Adrenal gland (tissue), 12 donors: ENCODE results near the gene RNF144B. TPM values are rescaled to one million over a fixed set of nuclear protein-coding genes. Genes with fewer than 3 reads are reported as not detected.
A peak's percentile ranks its signal among the peaks of the same experiment; 100 is the strongest.

Experiments used
- DNase-seq, 7 donors: peaks; one replicate each; pipeline ENCODE4 v3.0.0-alpha.2; 2019 to 2020
- H3K27ac ChIP-seq, 5 donors: fragments of 200-600 bp; sonication (generic) in 4 of 5; 1 replicate in 3 of 5; 2 replicates in 2 of 5; pipeline versions ENCODE4 v1.5.1 to v1.8.0; 2016 to 2020; ENCODE audit warnings: mild to moderate bottlenecking in 1 of 5
- H3K27me3 ChIP-seq: fragments of 200-600 bp; 2 replicates; pipeline ENCODE4 v1.8.0; 2021
- H3K36me3 ChIP-seq, 2 donors: fragments of 200-600 bp; replicated peaks in 1 of 2; 1 replicate in 1 of 2; 2 replicates in 1 of 2; pipeline versions ENCODE4 v1.5.1 to v1.8.0; 2018 to 2022
- H3K4me1 ChIP-seq, 2 donors: fragments of 200-600 bp; replicated peaks in 1 of 2; 1 replicate in 1 of 2; 2 replicates in 1 of 2; pipeline versions ENCODE4 v1.5.1 to v1.8.0; 2018 to 2021
- H3K4me3 ChIP-seq, 4 donors: fragments of 200-600 bp; sonication (generic) in 3 of 4; one replicate each; pipeline ENCODE4 v1.5.1; 2016 to 2018
- H3K9me3 ChIP-seq, 3 donors: fragments of 200-600 bp; sonication (generic) in 1 of 3; replicated peaks in 1 of 3; 1 replicate in 2 of 3; 2 replicates in 1 of 3; pipeline versions ENCODE4 v1.5.1 to v1.8.0; 2016 to 2021
- POLR2A ChIP-seq, 2 donors: fragments of 450-650 bp; IDR thresholded peaks; one replicate each; pipeline ENCODE4 v1.6.1; 2017; ENCODE audit warnings: antibody characterized with exemption in 2 of 2, mild to moderate bottlenecking in 2 of 2, moderate library complexity in 1 of 2
- WGBS, 4 donors: extraction: QIAGEN DNeasy Blood & Tissue Kit in 2 of 4; methylation state at CpG; one replicate each; pipeline versions ENCODE4 v1.1.5 to v1.1.7; 2013 to 2017; 5-methylcytosine and 5-hydroxymethylcytosine counted together
- intact Hi-C, 2 donors: fragments of 100-400 bp; cut with DNase I; formaldehyde crosslinking; loops; one replicate each; pipeline versions ENCODE4 v1.14.1 to v1.15.0; 2022 to 2023
- polyA plus RNA-seq, 3 donors: library from polyadenylated mRNA; stranded (reverse); fragments of 200-250 nt in 2 of 3; fragments of 350-450 nt in 1 of 3; fragmentation: Illumina TruSeq in 1 of 3; extraction: RNeasy Lipid Tissue Mini Kit (QIAGEN cat#74804) in 1 of 3; gene quantifications; one replicate each; pipeline ENCODE4 v1.2.3, GENCODE V29; 2013 to 2014
- total RNA-seq, 9 donors: library from RNA; depleted of rRNA in 4 of 9; stranded (reverse); fragments of >200 nt in 4 of 9; fragments of 120-200 nt in 1 of 9; fragmentation: NEBNext Ultra II Directional in 1 of 9; extraction: Animal tissue kit (Norgen Biotek cat#: 25700) in 1 of 9; gene quantifications; one replicate each; pipeline versions ENCODE4 v1.1.0 to v1.2.4, GENCODE V29; 2013 to 2023
- TF ChIP-seq, protein P1 (sequence below), 6 experiments: fragments of 450-650 bp in 4 of 6; fragments of 200-600 bp in 2 of 6; sonication (generic) in 1 of 6; IDR thresholded peaks; 1 replicate in 5 of 6; 2 replicates in 1 of 6; pipeline versions ENCODE4 v1.5.1 to v1.8.0; 2016 to 2021; ENCODE audit warnings: antibody characterized with exemption in 6 of 6, mild to moderate bottlenecking in 2 of 6, moderate library complexity in 1 of 6
- donor health status: healthy with polysubstance abuse.
- donor health status: Bipolar disorder and iron deficiency.
- donor health status: DM: yes; HTN: yes; CAD: no.
- donor health status: DM: no; HTN: no; CAD: no.
- donor health status: DM: no; HTN: no; CAD: no.
- donor health status: DM: yes; HTN: yes; CAD: no.

The RNF144B gene
- total and polyA plus RNA-seq, 12 donors, result 1.9 to 11.0 (median 7.4) TPM

DNA sequence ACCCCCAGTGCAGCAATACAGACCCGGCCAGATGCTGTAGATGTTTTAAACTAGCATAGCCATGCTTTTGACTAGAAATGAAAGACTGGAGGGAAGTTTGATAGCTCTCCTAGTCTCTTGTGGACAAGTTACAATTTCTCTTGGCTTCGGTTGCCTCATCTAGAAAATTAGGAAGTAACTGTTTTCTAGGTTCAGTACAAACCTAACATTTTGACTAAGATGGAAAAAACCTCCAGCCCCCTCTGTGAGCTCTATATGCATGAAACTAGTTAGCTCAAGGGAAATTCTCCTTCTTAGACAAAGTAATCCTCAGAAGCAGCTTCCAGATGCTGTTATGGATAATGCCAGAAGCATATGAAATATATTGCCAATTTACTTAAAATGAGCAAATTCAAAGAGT lies 86.6 kb downstream of the RNF144B start:
- H3K27ac ChIP-seq, result no peak overlapping the region
- 46 to 70% (median 58%) methylated on average over 2 of the region's 2 CpGs for WGBS, 4 donors
- H3K4me1 ChIP-seq, result peaks cover 0 to 8% of the 10 kb centered on the region in 2 donors
- DNase-seq, result no peak
- H3K27me3 ChIP-seq, result no peaks in the 10 kb centered on the region
- no peak for TF ChIP-seq POLR2A (IDR thresholded peaks at IDR 0.05)
- TF ChIP-seq, protein P1, sequence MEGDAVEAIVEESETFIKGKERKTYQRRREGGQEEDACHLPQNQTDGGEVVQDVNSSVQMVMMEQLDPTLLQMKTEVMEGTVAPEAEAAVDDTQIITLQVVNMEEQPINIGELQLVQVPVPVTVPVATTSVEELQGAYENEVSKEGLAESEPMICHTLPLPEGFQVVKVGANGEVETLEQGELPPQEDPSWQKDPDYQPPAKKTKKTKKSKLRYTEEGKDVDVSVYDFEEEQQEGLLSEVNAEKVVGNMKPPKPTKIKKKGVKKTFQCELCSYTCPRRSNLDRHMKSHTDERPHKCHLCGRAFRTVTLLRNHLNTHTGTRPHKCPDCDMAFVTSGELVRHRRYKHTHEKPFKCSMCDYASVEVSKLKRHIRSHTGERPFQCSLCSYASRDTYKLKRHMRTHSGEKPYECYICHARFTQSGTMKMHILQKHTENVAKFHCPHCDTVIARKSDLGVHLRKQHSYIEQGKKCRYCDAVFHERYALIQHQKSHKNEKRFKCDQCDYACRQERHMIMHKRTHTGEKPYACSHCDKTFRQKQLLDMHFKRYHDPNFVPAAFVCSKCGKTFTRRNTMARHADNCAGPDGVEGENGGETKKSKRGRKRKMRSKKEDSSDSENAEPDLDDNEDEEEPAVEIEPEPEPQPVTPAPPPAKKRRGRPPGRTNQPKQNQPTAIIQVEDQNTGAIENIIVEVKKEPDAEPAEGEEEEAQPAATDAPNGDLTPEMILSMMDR (IDR thresholded peaks at IDR 0.05), result no peak
- no peaks in the 10 kb centered on the region for H3K9me3 ChIP-seq
- intact Hi-C loops, result no loop called here
- no peak overlapping the region for H3K4me3 ChIP-seq
- H3K36me3 ChIP-seq, result no peaks in the 10 kb centered on the region

DNA sequence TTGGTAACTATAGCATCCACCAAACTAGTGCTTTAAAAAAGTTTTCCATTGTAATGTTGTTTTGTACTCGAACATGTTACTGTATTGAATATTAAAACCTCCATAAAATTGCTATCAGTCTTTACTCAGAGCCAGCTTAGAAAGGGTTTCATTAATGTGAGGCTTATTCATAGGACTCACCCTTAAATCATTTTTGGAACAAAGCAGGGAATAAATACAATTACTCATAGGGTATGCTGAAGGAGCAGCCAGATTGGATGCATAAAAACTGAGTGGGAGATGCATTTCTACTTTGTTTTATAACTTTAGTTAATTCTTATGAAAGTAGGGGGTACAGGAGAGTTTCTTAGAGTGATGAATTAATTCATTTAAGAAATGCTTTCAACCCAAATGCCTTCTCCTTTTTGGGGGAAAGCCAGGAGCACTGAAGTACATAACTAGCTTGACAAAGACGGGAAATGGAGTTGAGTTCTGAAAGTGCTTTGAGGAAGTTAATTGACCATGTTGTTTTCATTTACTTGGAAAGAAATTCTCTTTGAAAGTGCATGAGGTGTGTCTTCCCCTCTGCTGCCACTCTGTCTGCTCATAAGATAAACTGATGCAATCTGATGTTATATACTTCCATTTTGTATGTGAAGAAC lies 90.3 kb downstream of the RNF144B start:
- WGBS, 4 donors, result 47 to 61% (median 52%) methylated on average over 2 of the region's 2 CpGs
- Histone ChIP-seq H3K27me3 (no peaks in the 10 kb centered on the region), H3K27ac (peak overlapping the region in 2 of 5 donors; percentile 5 to 59), H3K4me3 (no peak overlapping the region), H3K9me3 (no peaks in the 10 kb centered on the region), H3K36me3 (no peaks in the 10 kb centered on the region), H3K4me1 (peaks cover 0 to 8% of the 10 kb centered on the region in 2 donors)
- DNase-seq, result peak in 1 of 7 donors; percentile 8
- intact Hi-C loops, result no loop called here
- TF ChIP-seq, protein P1 (IDR thresholded peaks at IDR 0.05), result no peak
- TF ChIP-seq POLR2A (IDR thresholded peaks at IDR 0.05), result no peak

DNA sequence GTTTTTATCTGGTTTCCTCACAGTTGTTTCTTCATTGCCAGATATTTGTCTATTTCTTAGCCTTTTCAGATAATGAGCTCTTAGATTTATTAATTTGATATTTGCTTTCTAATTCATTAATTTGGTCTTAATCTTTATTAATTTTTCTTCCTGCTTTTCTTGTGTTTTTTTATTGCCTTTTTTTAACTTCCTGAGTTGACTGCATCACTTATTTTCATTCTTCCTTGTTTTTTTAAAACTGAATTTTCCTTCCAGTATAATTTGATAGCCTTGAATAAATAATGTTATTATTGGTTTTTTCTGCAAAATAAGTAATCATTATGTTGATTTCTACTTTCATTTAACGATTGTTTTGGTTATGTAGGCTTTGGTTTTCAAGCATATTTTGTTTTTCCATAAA lies 91.5 kb downstream of the RNF144B start:
- WGBS, 4 donors, result 53 to 69% (median 60%) methylated on average over 1 of the region's 1 CpG
- intact Hi-C loops, result no loop called here
- TF ChIP-seq POLR2A (IDR thresholded peaks at IDR 0.05), result no peak
- TF ChIP-seq, protein P1 (IDR thresholded peaks at IDR 0.05), result no peak
- H3K27me3 ChIP-seq, result no peaks in the 10 kb centered on the region
- no peaks in the 10 kb centered on the region for H3K36me3 ChIP-seq
- H3K9me3 ChIP-seq, result no peaks in the 10 kb centered on the region
- H3K4me3 ChIP-seq, result no peak overlapping the region
- DNase-seq, result no peak
- peaks cover 0 to 8% of the 10 kb centered on the region in 2 donors for H3K4me1 ChIP-seq
- H3K27ac ChIP-seq, result no peak overlapping the region

DNA sequence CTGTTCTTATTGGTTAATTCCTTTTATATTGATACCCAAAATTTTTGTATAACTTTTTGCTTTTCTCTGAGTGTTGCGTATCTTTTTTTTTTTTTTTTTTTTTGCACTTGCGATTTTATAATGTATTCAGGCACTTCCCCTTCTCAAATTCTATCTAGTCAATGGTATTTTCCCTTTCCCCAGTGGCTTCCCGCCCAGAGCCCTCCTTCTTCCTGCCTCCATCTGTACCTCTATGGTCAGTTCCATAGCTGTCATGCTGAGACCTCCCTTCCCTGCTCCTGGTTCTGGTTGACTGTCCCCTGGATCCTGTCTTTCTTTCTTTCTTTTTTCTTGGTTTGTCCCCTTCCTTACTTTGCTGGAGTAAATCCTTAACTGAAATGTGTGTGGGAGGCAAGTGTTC lies 94.7 kb downstream of the RNF144B start:
- Histone ChIP-seq H3K27me3 (peaks cover 10% of the 10 kb centered on the region), H3K4me1 (peaks cover 0 to 8% of the 10 kb centered on the region in 2 donors), H3K36me3 (no peaks in the 10 kb centered on the region), H3K27ac (no peak overlapping the region), H3K9me3 (no peaks in the 10 kb centered on the region), H3K4me3 (no peak overlapping the region)
- TF ChIP-seq, protein P1 (IDR thresholded peaks at IDR 0.05), result no peak
- TF ChIP-seq POLR2A (IDR thresholded peaks at IDR 0.05), result no peak
- WGBS, 4 donors, result 65 to 90% (median 84%) methylated on average over 3 of the region's 3 CpGs
- intact Hi-C loops, result no loop called here
- DNase-seq, result no peak
